H9 (cell line): Measurements from ENCODE around the gene OR10AD1. TPM values are rescaled to one million over a fixed set of nuclear protein-coding genes. Genes with fewer than 3 reads are reported as not detected.

Experiments
- DNase-seq: peaks from one replicate; pipeline ENCODE4 v3.0.0-alpha.2; 2017
- H2AFZ ChIP-seq: one replicate; pipeline ENCODE4 v1.6.1; 2013; ENCODE audit warnings: mild to moderate bottlenecking, low read length, control low read depth, moderate library complexity
- H2AK5ac ChIP-seq: 2 replicates; pipeline ENCODE4 v1.6.1; 2013; ENCODE audit warnings: low read length, control low read depth, mixed read lengths; ENCODE audit not compliant: insufficient read length
- H2BK120ac ChIP-seq: one replicate; pipeline ENCODE4 v1.6.1; 2013; ENCODE audit warnings: low read depth, mild to moderate bottlenecking, low read length, control low read depth, inconsistent platforms; ENCODE audit not compliant: poor library complexity, severe bottlenecking
- H2BK12ac ChIP-seq: 2 replicates; pipeline ENCODE4 v1.6.1; 2013; ENCODE audit warnings: low read length, control low read depth, mixed read lengths, low read depth; ENCODE audit not compliant: insufficient read length
- H2BK15ac ChIP-seq: 2 replicates; pipeline ENCODE4 v1.6.1; 2013; ENCODE audit warnings: low read depth, low read length, control low read depth
- H2BK20ac ChIP-seq: one replicate; pipeline ENCODE4 v1.6.1; 2013; ENCODE audit warnings: low read depth, mild to moderate bottlenecking, low read length, control low read depth, inconsistent platforms; ENCODE audit not compliant: poor library complexity, severe bottlenecking
- H2BK5ac ChIP-seq: 2 replicates; pipeline ENCODE4 v1.6.1; 2013; ENCODE audit warnings: low read length, control low read depth, mixed read lengths; ENCODE audit not compliant: insufficient read length
- H3K14ac ChIP-seq: 2 replicates; pipeline ENCODE4 v1.6.1; 2013; ENCODE audit warnings: low read length, control low read depth; ENCODE audit not compliant: insufficient read depth
- H3K18ac ChIP-seq: 2 replicates; pipeline ENCODE4 v1.6.1; 2013; ENCODE audit warnings: low read depth, mild to moderate bottlenecking, mixed read lengths, low read length, control low read depth; ENCODE audit not compliant: insufficient read length
- H3K23ac ChIP-seq: 2 replicates; pipeline ENCODE4 v1.6.1; 2013; ENCODE audit warnings: low read length, control low read depth, mixed read lengths, low read depth; ENCODE audit not compliant: insufficient read length
- H3K23me2 ChIP-seq: 2 replicates; pipeline ENCODE4 v1.6.1; 2013; ENCODE audit warnings: low read depth, mild to moderate bottlenecking, mixed read lengths, low read length, control low read depth; ENCODE audit not compliant: insufficient read length, poor library complexity, severe bottlenecking
- H3K27ac ChIP-seq: 2 replicates; pipeline ENCODE4 v1.5.1; 2013; ENCODE audit warnings: low read length, control low read depth, mixed read lengths, low read depth; ENCODE audit not compliant: insufficient read length
- H3K27me3 ChIP-seq: 2 replicates; pipeline ENCODE4 v1.6.1; 2013; ENCODE audit warnings: low read length, control low read depth, inconsistent platforms; ENCODE audit not compliant: insufficient read depth
- H3K4ac ChIP-seq: 2 replicates; pipeline ENCODE4 v1.6.1; 2013; ENCODE audit warnings: low read depth, mild to moderate bottlenecking, control low read depth, inconsistent platforms, low read length, moderate library complexity
- H3K4me1 ChIP-seq: 2 replicates; pipeline ENCODE4 v1.6.1; 2013; ENCODE audit warnings: low read length, control low read depth, inconsistent platforms; ENCODE audit not compliant: insufficient read depth
- H3K4me2 ChIP-seq: 2 replicates; pipeline ENCODE4 v1.6.1; 2013; ENCODE audit warnings: low read length, control low read depth, mixed read lengths; ENCODE audit not compliant: insufficient read length, insufficient read depth
- H3K56ac ChIP-seq: 2 replicates; pipeline ENCODE4 v1.6.1; 2013; ENCODE audit warnings: low read depth, mild to moderate bottlenecking, mixed read lengths, low read length, control low read depth; ENCODE audit not compliant: insufficient read length
- H3K79me1 ChIP-seq: 2 replicates; pipeline ENCODE4 v1.6.1; 2013; ENCODE audit warnings: low read depth, mild to moderate bottlenecking, moderate library complexity, low read length, control low read depth, inconsistent platforms; ENCODE audit not compliant: insufficient read depth, poor library complexity, severe bottlenecking
- H3K79me2 ChIP-seq: 2 replicates; pipeline ENCODE4 v1.6.1; 2013; ENCODE audit warnings: low read length, control low read depth, inconsistent platforms; ENCODE audit not compliant: insufficient read depth
- H3K9ac ChIP-seq: 2 replicates; pipeline ENCODE4 v1.6.1; 2013; ENCODE audit warnings: low read length, control low read depth, mixed read lengths; ENCODE audit not compliant: insufficient read length; ENCODE audit errors: extremely low read depth
- H3K9me3 ChIP-seq: one replicate; pipeline ENCODE4 v1.6.1; 2013; ENCODE audit warnings: low read depth, low read length, inconsistent platforms; ENCODE audit not compliant: control insufficient read depth
- H3T11ph ChIP-seq: one replicate; pipeline ENCODE4 v1.6.1; 2013; ENCODE audit warnings: mild to moderate bottlenecking, low read length, control low read depth, inconsistent platforms
- H4K20me1 ChIP-seq: one replicate; pipeline ENCODE4 v1.6.1; 2013; ENCODE audit not compliant: control insufficient read depth, insufficient read length, insufficient read depth
- H4K5ac ChIP-seq: 2 replicates; pipeline ENCODE4 v1.6.1; 2013; ENCODE audit warnings: low read depth, mild to moderate bottlenecking, mixed read lengths, low read length, control low read depth; ENCODE audit not compliant: insufficient read length
- H4K8ac ChIP-seq: replicated peaks from 2 replicates; pipeline ENCODE4 v1.6.1; 2013; ENCODE audit warnings: low read length, control low read depth, mixed read lengths, low read depth; ENCODE audit not compliant: insufficient read length
- H4K91ac ChIP-seq: 2 replicates; pipeline ENCODE4 v1.6.1; 2013; ENCODE audit warnings: low read depth, mild to moderate bottlenecking, moderate library complexity, mixed read lengths, low read length, control low read depth; ENCODE audit not compliant: insufficient read length
- H3K27ac Mint-ChIP-seq, 3 experiments: 2 replicates in 2 of 3; 3 replicates in 1 of 3; pipeline ENCODE4 v1.8.0; 2020 to 2021; ENCODE audit warnings: mixed read lengths in 3 of 3, mild to moderate bottlenecking in 1 of 3, moderate library complexity in 1 of 3
- H3K27me3 Mint-ChIP-seq: 2 replicates; pipeline ENCODE4 v1.8.0; 2021; ENCODE audit warnings: low read depth, mild to moderate bottlenecking, moderate library complexity, mixed read lengths
- H3K36me3 Mint-ChIP-seq, 3 experiments: 2 replicates in 2 of 3; 3 replicates in 1 of 3; pipeline ENCODE4 v1.8.0; 2020 to 2021; ENCODE audit warnings: low read depth in 3 of 3, mixed read lengths in 3 of 3; ENCODE audit not compliant: insufficient read depth in 1 of 3
- H3K4me1 Mint-ChIP-seq, 2 experiments: 2 replicates each; pipeline ENCODE4 v1.8.0; 2020; ENCODE audit warnings: mixed read lengths in 2 of 2
- H3K4me3 Mint-ChIP-seq, 2 experiments: 2 replicates in 1 of 2; 3 replicates in 1 of 2; pipeline ENCODE4 v1.8.0; 2020 to 2021; ENCODE audit warnings: mild to moderate bottlenecking in 2 of 2, mixed read lengths in 2 of 2, moderate library complexity in 1 of 2
- H3K9me3 Mint-ChIP-seq, 2 experiments: 2 replicates in 1 of 2; 3 replicates in 1 of 2; pipeline ENCODE4 v1.8.0; 2020; ENCODE audit warnings: mild to moderate bottlenecking in 2 of 2, mixed read lengths in 2 of 2, moderate library complexity in 1 of 2
- CTCF ChIP-seq: fragments of 200-600 bp; sonication (generic); conservative IDR thresholded peaks from 3 replicates; pipeline ENCODE4 v1.8.0; 2021; ENCODE audit warnings: antibody characterized with exemption, mild to moderate bottlenecking
- WGBS: extraction: QIAGEN DNeasy Blood & Tissue Kit; methylation state at CpG from one replicate; pipeline ENCODE4 v1.1.7; 2013; ENCODE audit warnings: missing lambda C conversion rate, low lambda C conversion rate, mixed read lengths; ENCODE audit not compliant: insufficient read length; ENCODE audit errors: extremely low coverage; 5-methylcytosine and 5-hydroxymethylcytosine counted together
- total RNA-seq: library from RNA; stranded (reverse); gene quantifications from 2 replicates; pipeline ENCODE4 v1.2.1, GENCODE V29; 2021

Gene OR10AD1
- total RNA-seq, 1 experiment from 2014 or later = not detected

DNA sequence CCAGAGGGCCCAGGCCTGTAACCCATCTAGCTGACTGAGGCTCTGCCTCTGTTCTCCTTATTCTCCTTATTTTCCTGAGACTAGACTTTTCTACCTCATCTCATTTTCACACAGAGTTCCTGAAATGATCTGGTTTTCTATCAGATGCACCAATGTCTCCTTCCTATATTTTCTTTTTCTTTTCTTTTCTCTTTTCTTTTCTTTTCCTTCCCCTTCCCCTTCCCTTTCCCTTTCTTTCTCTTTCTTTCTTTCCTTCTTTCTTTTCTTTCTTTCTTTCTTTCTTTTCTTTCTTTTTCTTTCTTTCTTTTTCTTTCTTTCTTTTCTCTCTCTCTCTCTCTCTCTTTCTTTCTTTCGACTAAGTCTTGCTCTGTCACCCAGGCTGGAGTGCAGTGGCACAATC lies 22.7 kb downstream of the OR10AD1 start:
- no peak for TF ChIP-seq CTCF
- H4K20me1 ChIP-seq = no peaks in the 10 kb centered on the region
- H2AK5ac ChIP-seq = no peak overlapping the region
- H2BK15ac ChIP-seq = no peak overlapping the region
- peaks cover 7% of the 10 kb centered on the region for H3K4me1 ChIP-seq
- peaks cover 11% of the 10 kb centered on the region; the same call in 1 of the 2 replicates for H3K27me3 ChIP-seq
- no peak overlapping the region for H3K27ac Mint-ChIP-seq
- peaks cover 42 to 45% of the 10 kb centered on the region in 2 experiments for H3K4me1 Mint-ChIP-seq
- no peak overlapping the region for H2AFZ ChIP-seq
- peaks cover 21% of the 10 kb centered on the region for H3K23me2 ChIP-seq
- H3K14ac ChIP-seq = no peak overlapping the region
- DNase-seq = no peak
- no peak overlapping the region for H3K56ac ChIP-seq
- H3K23ac ChIP-seq = no peak overlapping the region
- H3K9ac ChIP-seq = no peak overlapping the region
- no peaks in the 10 kb centered on the region for H3K36me3 Mint-ChIP-seq
- H4K91ac ChIP-seq = no peak overlapping the region
- no CpG with 5 or more reads among the region's 1 CpG for WGBS
- H3K9me3 Mint-ChIP-seq = no peaks in the 10 kb centered on the region; a peak in 1 of 5 replicates
- H3K27ac ChIP-seq = no peak overlapping the region
- H3K79me2 ChIP-seq = no peaks in the 10 kb centered on the region
- H4K5ac ChIP-seq = no peak overlapping the region
- no peak overlapping the region for H3T11ph ChIP-seq
- no peaks in the 10 kb centered on the region for H3K9me3 ChIP-seq
- H2BK120ac ChIP-seq = no peak overlapping the region
- no peak overlapping the region for H2BK20ac ChIP-seq
- H3K79me1 ChIP-seq = no peaks in the 10 kb centered on the region
- H3K4ac ChIP-seq = no peak overlapping the region
- H3K4me2 ChIP-seq = no peak overlapping the region
- H2BK5ac ChIP-seq = no peak overlapping the region
- no peak overlapping the region for H3K18ac ChIP-seq
- peaks cover 81% of the 10 kb centered on the region for H3K27me3 Mint-ChIP-seq
- no peak overlapping the region for H2BK12ac ChIP-seq
- no peak overlapping the region for H3K4me3 Mint-ChIP-seq
- no peak overlapping the region for H4K8ac ChIP-seq
